GM10248 (cell line): ENCODE results near the gene GEMIN2.
"Not testable (repeated sequence)": the region's sequence is repeated elsewhere in the genome, so short reads cannot be mapped to it uniquely, and the experiment has no call there.

Source experiments
- CTCF ChIA-PET: fragments of 300-600 bp; sonication (Branson Sonifier 250); formaldehyde crosslinking; extraction: SDS; loops from one replicate; lab custom pipeline; 2021; ENCODE audit warnings: antibody characterized with exemption; lab: Yijun Ruan, JAX
- POLR2A ChIA-PET: fragments of 350-650 bp; sonication (Branson Sonifier 250); formaldehyde crosslinking; extraction: SDS; loops from one replicate; lab custom pipeline; 2020; ENCODE audit warnings: antibody characterized with exemption; lab: Yijun Ruan, JAX
- DNase-seq: peaks from one replicate; pipeline ENCODE4 v3.0.0; 2012; ENCODE audit errors: extremely low spot score
- CTCF ChIP-seq: IDR thresholded peaks from 2 replicates; pipeline ENCODE4 v1.5.1; 2012; ENCODE audit warnings: mild to moderate bottlenecking, low read depth; ENCODE audit errors: extremely low read depth, missing control alignments, control extremely low read depth

GEMIN2 gene

GRCh38 chr14:39085933-39086332 is 28.2 kb upstream of the GEMIN2 start:
- no peak for DNase-seq
- ChIA-PET POLR2A (no interaction called here), CTCF (interaction anchor here (1.3 kb wide), 1 partner anchor 42 kb away, joined by 3 read pairs; no protein-coding TSS in a partner anchor)
- no peak for TF ChIP-seq CTCF

- no peak for TF ChIP-seq CTCF
- POLR2A ChIA-PET: interaction anchor here (0.6 kb wide), 1 partner anchor 28 kb away, joined by 4 read pairs; no protein-coding TSS in a partner anchor
- DNase-seq: no peak
- CTCF ChIA-PET: interaction anchor here (1.1 kb wide), 1 partner anchor 382 kb away, joined by 3 read pairs; no protein-coding TSS in a partner anchor
Observed at GRCh38 chr14:39087493-39087892, 26.6 kb upstream of the GEMIN2 start.

- ChIA-PET CTCF (interaction anchor here (1.1 to 1.6 kb wide), 5 partner anchors 9 to 23 kb away, joined by 3 to 4 read pairs (median 4); partner anchors contain the start of gene GEMIN2), POLR2A (interaction anchor here (1.4 kb wide), 1 partner anchor 12 kb away, joined by 3 read pairs; the partner anchor contains the start of gene SEC23A)
- TF ChIP-seq CTCF: no peak
- DNase-seq: no peak
Observed at GRCh38 chr14:39090548-39091111, 23.5 kb upstream of the GEMIN2 start.

- TF ChIP-seq CTCF: no peak
- no peak for DNase-seq
- ChIA-PET CTCF (interaction anchor here (1.1 to 1.5 kb wide), 2 partner anchors 15 to 22 kb away, joined by 3 to 4 read pairs; partner anchors contain the start of gene GEMIN2), POLR2A (no interaction called here)
Observed at GRCh38 chr14:39091716-39092115, 22.4 kb upstream of the GEMIN2 start.

GRCh38 chr14:39094515-39094914 is 19.6 kb upstream of the GEMIN2 start:
- CTCF ChIA-PET: no interaction called here
- no peak for TF ChIP-seq CTCF
- POLR2A ChIA-PET: interaction anchor here (0.8 kb wide), 1 partner anchor 47 kb away, joined by 3 read pairs; no protein-coding TSS in a partner anchor
- no peak for DNase-seq

- ChIA-PET CTCF (interaction anchor here (1.1 to 1.2 kb wide), 2 partner anchors 13 to 49 kb away, joined by 3 read pairs; no protein-coding TSS in a partner anchor), POLR2A (interaction anchor here (0.5 kb wide), 1 partner anchor 98 kb away, joined by 3 read pairs; no protein-coding TSS in a partner anchor)
- DNase-seq: no peak
- TF ChIP-seq CTCF: no peak
Observed at GRCh38 chr14:39097159-39097558, 17.0 kb upstream of the GEMIN2 start.

- CTCF ChIA-PET: interaction anchor here (1.0 to 2.3 kb wide), 3 partner anchors 8 to 35 kb away, joined by 3 to 8 read pairs (median 4); no protein-coding TSS in a partner anchor
- POLR2A ChIA-PET, DNase-seq: not testable (repeated sequence)
Observed at GRCh38 chr14:39099215-39099614, 14.9 kb upstream of the GEMIN2 start.
